WTC11 (cell line): ENCODE measurements around the gene ADAM8. TPM values are rescaled to one million over a fixed set of nuclear protein-coding genes. Genes with fewer than 3 reads are reported as not detected.

Source experiments
- ATAC-seq: fragments of 200-7000 bp; cut with Tn5 transposase; 2 replicates; pipeline ENCODE4 v1.10.0; 2021; ENCODE audit warnings: mild to moderate bottlenecking, moderate library complexity
- CTCF ChIA-PET: fragments of 300-600 bp; sonication (Branson Sonifier 250); formaldehyde crosslinking; loops from one replicate; lab custom pipeline; 2021; ENCODE audit warnings: antibody characterized with exemption; lab: Charles Lee
- POLR2A ChIA-PET: fragments of 350-600 bp; sonication (Branson Sonifier 250); formaldehyde crosslinking; loops from one replicate; lab custom pipeline; 2021; ENCODE audit warnings: antibody characterized with exemption; lab: Charles Lee
- DNase-seq: peaks from one replicate; pipeline ENCODE4 v3.0.0; 2021; ENCODE audit warnings: low spot score
- H3K27ac Mint-ChIP-seq: 2 replicates; pipeline ENCODE4 v1.8.0; 2021; ENCODE audit warnings: mixed read lengths
- H3K27me3 Mint-ChIP-seq: 2 replicates; pipeline ENCODE4 v1.8.0; 2021; ENCODE audit warnings: low read depth, mild to moderate bottlenecking, moderate library complexity, mixed read lengths
- H3K36me3 Mint-ChIP-seq: 2 replicates; pipeline ENCODE4 v1.8.0; 2021; ENCODE audit warnings: mixed read lengths
- H3K4me1 Mint-ChIP-seq: 2 replicates; pipeline ENCODE4 v1.8.0; 2022; ENCODE audit warnings: mixed read lengths
- H3K4me3 Mint-ChIP-seq: 2 replicates; pipeline ENCODE4 v1.8.0; 2021; ENCODE audit warnings: mild to moderate bottlenecking, moderate library complexity, mixed read lengths
- H3K9me3 Mint-ChIP-seq: 2 replicates; pipeline ENCODE4 v1.8.0; 2021; ENCODE audit warnings: mixed read lengths
- ATF1 ChIP-seq: sonication (generic); formaldehyde crosslinking; IDR thresholded peaks from 2 replicates; pipeline ENCODE4 v1.8.1; 2023; ENCODE audit warnings: mild to moderate bottlenecking, moderate library complexity, missing genetic modification reagents
- CTCF ChIP-seq: fragments of 200-600 bp; IDR thresholded peaks from 2 replicates; pipeline ENCODE4 v1.8.0; 2022; ENCODE audit warnings: antibody characterized with exemption
- E2F1 ChIP-seq: sonication (generic); formaldehyde crosslinking; IDR thresholded peaks from 2 replicates; pipeline ENCODE4 v1.8.0; 2022; ENCODE audit warnings: mild to moderate bottlenecking, missing genetic modification reagents
- E2F4 ChIP-seq: sonication (generic); formaldehyde crosslinking; IDR thresholded peaks from 2 replicates; pipeline ENCODE4 v1.8.1; 2022; ENCODE audit warnings: low read depth, mild to moderate bottlenecking, moderate library complexity, missing genetic modification reagents, borderline replicate concordance
- ERG ChIP-seq: fragments of 250-450 bp; sonication (Bioruptor Pico); IDR thresholded peaks from 2 replicates; pipeline ENCODE4 v1.8.0; 2021; ENCODE audit warnings: mild to moderate bottlenecking
- GRHL2 ChIP-seq: fragments of 250-450 bp; sonication (Bioruptor Pico); IDR thresholded peaks from 2 replicates; pipeline ENCODE4 v1.8.0; 2022; ENCODE audit warnings: mild to moderate bottlenecking, moderate library complexity; ENCODE audit not compliant: insufficient replicate concordance, severe bottlenecking
- IRF1 ChIP-seq: sonication (generic); formaldehyde crosslinking; IDR thresholded peaks from 2 replicates; pipeline ENCODE4 v1.8.0; 2023; ENCODE audit warnings: missing genetic modification reagents
- JUN ChIP-seq: sonication (generic); formaldehyde crosslinking; IDR thresholded peaks from 2 replicates; pipeline ENCODE4 v1.8.0; 2023; ENCODE audit warnings: mild to moderate bottlenecking, missing genetic modification reagents
- MXD4 ChIP-seq: fragments of 250-450 bp; sonication (Bioruptor Pico); IDR thresholded peaks from 2 replicates; pipeline ENCODE4 v1.8.0; 2021; ENCODE audit warnings: mild to moderate bottlenecking, moderate library complexity, borderline replicate concordance
- RELA ChIP-seq: sonication (generic); formaldehyde crosslinking; IDR thresholded peaks from 2 replicates; pipeline ENCODE4 v1.8.1; 2022; ENCODE audit warnings: missing genetic modification reagents, mild to moderate bottlenecking, borderline replicate concordance
- SMAD3 ChIP-seq: sonication (generic); formaldehyde crosslinking; IDR thresholded peaks from 2 replicates; pipeline ENCODE4 v1.8.0; 2022; ENCODE audit warnings: missing genetic modification reagents, mild to moderate bottlenecking, borderline replicate concordance
- STAT6 ChIP-seq: sonication (generic); formaldehyde crosslinking; conservative IDR thresholded peaks from 2 replicates; pipeline ENCODE4 v1.8.1; 2023; ENCODE audit warnings: mild to moderate bottlenecking, low read depth, missing genetic modification reagents, moderate library complexity
- TP53 ChIP-seq: sonication (generic); formaldehyde crosslinking; IDR thresholded peaks from 2 replicates; pipeline ENCODE4 v1.8.1; 2023; ENCODE audit warnings: mild to moderate bottlenecking, missing genetic modification reagents
- USF2 ChIP-seq: sonication (generic); formaldehyde crosslinking; IDR thresholded peaks from 2 replicates; pipeline ENCODE4 v1.8.1; 2023; ENCODE audit warnings: mild to moderate bottlenecking, missing genetic modification reagents, moderate library complexity
- ZNF138 ChIP-seq: sonication (generic); formaldehyde crosslinking; conservative IDR thresholded peaks from 2 replicates; pipeline ENCODE4 v1.8.1; 2022; ENCODE audit warnings: mild to moderate bottlenecking, moderate library complexity, missing genetic modification reagents
- ZNF416 ChIP-seq: fragments of 250-450 bp; sonication (Bioruptor Pico); IDR thresholded peaks from 2 replicates; pipeline ENCODE4 v1.9.0; 2021; ENCODE audit warnings: mild to moderate bottlenecking, inconsistent platforms
- ZNF423 ChIP-seq: fragments of 250-450 bp; sonication (Bioruptor Pico); IDR thresholded peaks from 2 replicates; pipeline ENCODE4 v2.1.2; 2022; ENCODE audit warnings: mild to moderate bottlenecking, moderate library complexity
- ZNF532 ChIP-seq: fragments of 250-450 bp; sonication (Bioruptor Pico); IDR thresholded peaks from 2 replicates; pipeline ENCODE4 v1.9.0; 2021; ENCODE audit warnings: mild to moderate bottlenecking, borderline replicate concordance
- ZSCAN18 ChIP-seq: fragments of 250-450 bp; sonication (Bioruptor Pico); IDR thresholded peaks from 2 replicates; pipeline ENCODE4 v2.1.2; 2022; ENCODE audit warnings: mild to moderate bottlenecking, moderate library complexity
- total RNA-seq: library from RNA; stranded (reverse); gene quantifications from 3 replicates; pipeline ENCODE4 v1.2.3, GENCODE V29; 2021

The ADAM8 gene
- total RNA-seq, 1 experiment from 2014 or later: 7.2 TPM

GRCh38 chr10:133316732-133317131, 40.1 kb upstream of the ADAM8 start (continued):
- no peak for TF ChIP-seq MXD4 (CRISPR knock-in tag)
- no peak for TF ChIP-seq ZNF416 (CRISPR knock-in tag)
- TF ChIP-seq USF2 (CRISPR knock-in tag): no peak
- no peak for TF ChIP-seq E2F4 (CRISPR knock-in tag)
- no peak for TF ChIP-seq CTCF
- no peak for TF ChIP-seq RELA (CRISPR knock-in tag)
- no peak for TF ChIP-seq ZNF532 (CRISPR knock-in tag)
- TF ChIP-seq ZNF138 (CRISPR knock-in tag): no peak
- TF ChIP-seq ERG (CRISPR knock-in tag): no peak
- no peak for TF ChIP-seq ZSCAN18 (CRISPR knock-in tag)

- Mint-ChIP-seq H3K4me3 (no peak overlapping the region), H3K36me3 (peaks cover 12% of the 10 kb centered on the region), H3K9me3 (peaks cover 6% of the 10 kb centered on the region), H3K4me1 (0 out of 2 replicates have a peak, but pooled peaks cover 3% of the 10 kb centered on the region), H3K27me3 (peaks cover 20% of the 10 kb centered on the region), H3K27ac (no peak overlapping the region)
- ATAC-seq (no peak), DNase-seq (no peak)
- CTCF ChIA-PET: interaction anchor here (1.1 to 3.3 kb wide), 3 partner anchors 8 to 35 kb away, joined by 3 to 14 read pairs (median 9); no protein-coding TSS in a partner anchor
- POLR2A ChIA-PET: interaction anchor here (0.7 kb wide), 1 partner anchor 32 kb away, joined by 3 read pairs; no protein-coding TSS in a partner anchor
- TF ChIP-seq SMAD3 (CRISPR knock-in tag): no peak
- TF ChIP-seq STAT6 (CRISPR knock-in tag): no peak
- TF ChIP-seq ATF1: no peak
- no peak for TF ChIP-seq IRF1 (CRISPR knock-in tag)
- no peak for TF ChIP-seq GRHL2 (CRISPR knock-in tag)
- no peak for TF ChIP-seq E2F1 (CRISPR knock-in tag)
- no peak for TF ChIP-seq TP53 (CRISPR knock-in tag)
- no peak for TF ChIP-seq ZNF423 (CRISPR knock-in tag)
- no peak for TF ChIP-seq JUN (CRISPR knock-in tag)
- TF ChIP-seq USF2 (CRISPR knock-in tag): no peak
Measured at GRCh38 chr10:133316266-133316665, 39.6 kb upstream of the ADAM8 start.
